ENCODE data around the gene THTPA.

DNA sequence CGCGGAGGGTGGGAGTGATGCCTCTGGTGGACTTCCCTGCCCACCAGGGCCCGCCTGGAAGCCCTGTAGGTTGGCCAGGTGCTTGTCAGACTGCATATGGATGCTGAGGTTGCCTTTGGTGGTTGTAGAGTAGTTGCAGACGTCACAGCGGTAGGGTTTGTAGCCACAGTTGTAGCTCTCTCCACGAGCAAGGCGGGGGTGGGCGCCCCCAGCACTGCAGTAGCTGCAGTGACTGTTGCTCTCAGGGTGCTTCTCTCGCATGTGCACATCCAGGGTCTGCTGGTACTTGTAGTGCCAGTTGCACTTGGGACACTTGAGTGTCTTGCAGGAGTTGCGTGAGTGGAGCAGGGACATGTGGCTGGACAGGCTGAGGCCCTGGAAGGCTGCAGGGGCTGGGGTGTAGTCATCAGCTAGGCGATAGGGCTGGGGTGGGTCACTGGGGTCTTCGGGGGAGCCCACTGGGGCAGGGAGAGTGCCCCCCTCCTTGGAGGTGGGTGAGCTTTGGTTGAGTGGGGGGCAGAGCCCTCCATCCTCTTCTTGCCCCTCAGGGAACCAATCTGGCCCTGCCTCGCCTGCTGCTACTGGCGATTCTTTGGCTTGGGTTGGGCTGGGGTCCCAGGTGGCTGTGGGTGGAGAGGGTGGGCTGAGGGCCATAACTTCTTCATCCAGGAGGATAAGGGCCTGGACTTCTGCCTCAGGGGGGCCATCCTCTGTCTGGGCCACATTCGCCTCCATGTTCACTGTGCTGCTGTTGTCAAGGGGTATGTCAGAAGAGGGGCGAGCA, 22.2 kb upstream of the THTPA start:
- TF ChIP-seq, protein P1, sequence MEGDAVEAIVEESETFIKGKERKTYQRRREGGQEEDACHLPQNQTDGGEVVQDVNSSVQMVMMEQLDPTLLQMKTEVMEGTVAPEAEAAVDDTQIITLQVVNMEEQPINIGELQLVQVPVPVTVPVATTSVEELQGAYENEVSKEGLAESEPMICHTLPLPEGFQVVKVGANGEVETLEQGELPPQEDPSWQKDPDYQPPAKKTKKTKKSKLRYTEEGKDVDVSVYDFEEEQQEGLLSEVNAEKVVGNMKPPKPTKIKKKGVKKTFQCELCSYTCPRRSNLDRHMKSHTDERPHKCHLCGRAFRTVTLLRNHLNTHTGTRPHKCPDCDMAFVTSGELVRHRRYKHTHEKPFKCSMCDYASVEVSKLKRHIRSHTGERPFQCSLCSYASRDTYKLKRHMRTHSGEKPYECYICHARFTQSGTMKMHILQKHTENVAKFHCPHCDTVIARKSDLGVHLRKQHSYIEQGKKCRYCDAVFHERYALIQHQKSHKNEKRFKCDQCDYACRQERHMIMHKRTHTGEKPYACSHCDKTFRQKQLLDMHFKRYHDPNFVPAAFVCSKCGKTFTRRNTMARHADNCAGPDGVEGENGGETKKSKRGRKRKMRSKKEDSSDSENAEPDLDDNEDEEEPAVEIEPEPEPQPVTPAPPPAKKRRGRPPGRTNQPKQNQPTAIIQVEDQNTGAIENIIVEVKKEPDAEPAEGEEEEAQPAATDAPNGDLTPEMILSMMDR (IDR thresholded peaks at IDR 0.05) = no peak
- TF ChIP-seq POLR2A (IDR thresholded peaks at IDR 0.05) = no peak
